Activated T-helper 9 cell treated with anti-CD3 and anti-CD28 coated beads, Interleukin-2, amount 50 U/mL, for 16 hours (primary cell): ENCODE data around the gene BNC2.

Experiments used
- DNase-seq: peaks from one replicate; pipeline ENCODE4 v3.0.0-alpha.2; 2020; ENCODE audit warnings: low read depth

Gene BNC2

GRCh38 chr9:16367605-16368231, 502.8 kb downstream of the BNC2 start:
- DNase-seq: no peak

GRCh38 chr9:16364347-16364746, 506.1 kb downstream of the BNC2 start:
- no peak for DNase-seq

GRCh38 chr9:16363916-16364315, 506.6 kb downstream of the BNC2 start:
- DNase-seq: no peak

GRCh38 chr9:16363073-16363781, 507.2 kb downstream of the BNC2 start:
- DNase-seq: no peak

GRCh38 chr9:16361939-16362338, 508.5 kb downstream of the BNC2 start:
- no peak for DNase-seq

- no peak for DNase-seq
Measured at GRCh38 chr9:16361118-16361517, 509.4 kb downstream of the BNC2 start.

- DNase-seq: no peak
Measured at GRCh38 chr9:16360247-16360646, 510.2 kb downstream of the BNC2 start.
